OCI-LY3 (cell line): ENCODE results near the gene PPP3CA.

ENCODE experiments used
- H2AFZ ChIP-seq: fragments of 200-600, 300-600 bp; shearing (Covaris generic); 2 replicates; pipeline ENCODE4 v1.6.0; 2014; ENCODE audit warnings: antibody characterized with exemption, low read depth, low read length
- H3K27ac ChIP-seq: fragments of 200-600, 300-600 bp; sonication (generic); 2 replicates; pipeline ENCODE4 v1.5.1; 2014; ENCODE audit warnings: mild to moderate bottlenecking, low read length, moderate library complexity, mixed read lengths
- H3K27me3 ChIP-seq: fragments of 200-600, 300-600 bp; sonication (generic); 2 replicates; pipeline ENCODE4 v1.6.1; 2014; ENCODE audit warnings: low read depth, low read length, mixed read lengths
- H3K36me3 ChIP-seq: fragments of 200-600, 300-600 bp; sonication (generic); replicated peaks from 2 replicates; pipeline ENCODE3; 2014; ENCODE audit warnings: low read depth, low read length, mixed read lengths
- H3K4me1 ChIP-seq: fragments of 300-600, 200-600 bp; sonication (generic); 2 replicates; pipeline ENCODE4 v1.6.1; 2014; ENCODE audit warnings: low read length, mixed read lengths
- H3K4me2 ChIP-seq: fragments of 200-600, 300-600 bp; sonication (generic); 2 replicates; pipeline ENCODE4 v1.6.1; 2014; ENCODE audit warnings: low read length, mixed read lengths
- H3K4me3 ChIP-seq: fragments of 300-600, 200-600 bp; sonication (generic); 2 replicates; pipeline ENCODE4 v1.5.1; 2014; ENCODE audit warnings: antibody characterized with exemption, mild to moderate bottlenecking, low read length, moderate library complexity
- H3K79me2 ChIP-seq: fragments of 300-600, 200-600 bp; shearing (Covaris generic); 2 replicates; pipeline ENCODE4 v1.6.1; 2014; ENCODE audit warnings: mild to moderate bottlenecking, low read length, mixed read lengths
- H3K9ac ChIP-seq: fragments of 300-600, 200-600 bp; shearing (Covaris generic); 2 replicates; pipeline ENCODE4 v1.6.0; 2014; ENCODE audit warnings: mild to moderate bottlenecking, low read length, moderate library complexity
- H3K9me3 ChIP-seq: fragments of 200-600, 300-600 bp; shearing (Covaris generic); 2 replicates; pipeline ENCODE4 v1.6.1; 2014; ENCODE audit warnings: low read length, mixed read lengths; ENCODE audit not compliant: insufficient read depth
- H4K20me1 ChIP-seq: fragments of 200-600, 300-600 bp; sonication (generic); 2 replicates; pipeline ENCODE4 v1.6.1; 2016; ENCODE audit warnings: low read length, mixed read lengths; ENCODE audit not compliant: insufficient read depth
- EZH2phosphoT487 ChIP-seq: fragments of 200-600 bp; shearing (Covaris generic); IDR thresholded peaks from 2 replicates; pipeline ENCODE4 v1.6.1; 2018; ENCODE audit warnings: antibody characterized with exemption, mixed run types, low read depth
- TF ChIP-seq, protein P1 (sequence below): fragments of 200-600, 300-600 bp; sonication (generic); IDR thresholded peaks from 2 replicates; pipeline ENCODE4 v1.5.1; 2014; ENCODE audit warnings: antibody characterized with exemption, low read length, low read depth

PPP3CA gene

DNA sequence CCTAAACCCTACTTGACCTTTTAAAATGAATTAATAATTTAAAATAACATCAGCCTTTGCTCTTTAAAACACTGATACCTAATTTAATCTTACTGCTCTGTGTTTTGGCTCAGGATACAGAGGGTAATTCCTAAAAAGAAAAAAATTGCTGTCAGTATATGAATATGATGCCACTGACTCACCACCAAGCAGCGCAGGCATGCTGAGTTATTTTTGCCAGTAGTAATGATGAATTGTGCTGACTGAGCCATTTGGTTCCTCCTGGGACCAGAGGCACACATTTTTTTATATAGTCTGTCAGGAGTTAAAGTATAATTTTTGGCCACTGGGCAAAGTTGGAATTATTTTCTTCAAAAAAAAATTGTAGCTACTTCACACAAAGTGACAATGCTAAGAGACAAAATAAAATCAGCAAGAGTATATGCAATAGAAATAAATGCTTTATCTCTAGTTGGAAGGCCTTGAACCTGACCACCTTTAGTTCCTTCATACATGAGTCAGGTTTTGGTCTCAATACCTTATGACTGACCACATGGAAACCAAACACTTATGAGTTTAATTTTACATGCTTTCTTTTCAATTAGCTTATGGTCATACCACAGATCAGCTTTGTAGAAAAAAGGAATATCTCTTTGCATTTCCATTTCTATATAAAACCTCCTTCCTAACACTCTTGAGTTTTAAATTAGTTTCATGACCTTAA is 115.1 kb downstream of the PPP3CA start:
- Histone ChIP-seq H3K27me3 (no peaks in the 10 kb centered on the region), H3K4me3 (no peak overlapping the region), H4K20me1 (peaks cover 11% of the 10 kb centered on the region; the same call in 1 of the 2 replicates), H3K27ac (no peak overlapping the region), H3K36me3 (no peaks in the 10 kb centered on the region), H3K9ac (no peak overlapping the region), H3K4me2 (no peak overlapping the region), H3K9me3 (no peaks in the 10 kb centered on the region), H3K4me1 (peaks cover 22% of the 10 kb centered on the region), H3K79me2 (peaks cover 41% of the 10 kb centered on the region), H2AFZ (no peak overlapping the region)
- no peak for TF ChIP-seq EZH2phosphoT487
- TF ChIP-seq, protein P1, sequence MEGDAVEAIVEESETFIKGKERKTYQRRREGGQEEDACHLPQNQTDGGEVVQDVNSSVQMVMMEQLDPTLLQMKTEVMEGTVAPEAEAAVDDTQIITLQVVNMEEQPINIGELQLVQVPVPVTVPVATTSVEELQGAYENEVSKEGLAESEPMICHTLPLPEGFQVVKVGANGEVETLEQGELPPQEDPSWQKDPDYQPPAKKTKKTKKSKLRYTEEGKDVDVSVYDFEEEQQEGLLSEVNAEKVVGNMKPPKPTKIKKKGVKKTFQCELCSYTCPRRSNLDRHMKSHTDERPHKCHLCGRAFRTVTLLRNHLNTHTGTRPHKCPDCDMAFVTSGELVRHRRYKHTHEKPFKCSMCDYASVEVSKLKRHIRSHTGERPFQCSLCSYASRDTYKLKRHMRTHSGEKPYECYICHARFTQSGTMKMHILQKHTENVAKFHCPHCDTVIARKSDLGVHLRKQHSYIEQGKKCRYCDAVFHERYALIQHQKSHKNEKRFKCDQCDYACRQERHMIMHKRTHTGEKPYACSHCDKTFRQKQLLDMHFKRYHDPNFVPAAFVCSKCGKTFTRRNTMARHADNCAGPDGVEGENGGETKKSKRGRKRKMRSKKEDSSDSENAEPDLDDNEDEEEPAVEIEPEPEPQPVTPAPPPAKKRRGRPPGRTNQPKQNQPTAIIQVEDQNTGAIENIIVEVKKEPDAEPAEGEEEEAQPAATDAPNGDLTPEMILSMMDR, result no peak

DNA sequence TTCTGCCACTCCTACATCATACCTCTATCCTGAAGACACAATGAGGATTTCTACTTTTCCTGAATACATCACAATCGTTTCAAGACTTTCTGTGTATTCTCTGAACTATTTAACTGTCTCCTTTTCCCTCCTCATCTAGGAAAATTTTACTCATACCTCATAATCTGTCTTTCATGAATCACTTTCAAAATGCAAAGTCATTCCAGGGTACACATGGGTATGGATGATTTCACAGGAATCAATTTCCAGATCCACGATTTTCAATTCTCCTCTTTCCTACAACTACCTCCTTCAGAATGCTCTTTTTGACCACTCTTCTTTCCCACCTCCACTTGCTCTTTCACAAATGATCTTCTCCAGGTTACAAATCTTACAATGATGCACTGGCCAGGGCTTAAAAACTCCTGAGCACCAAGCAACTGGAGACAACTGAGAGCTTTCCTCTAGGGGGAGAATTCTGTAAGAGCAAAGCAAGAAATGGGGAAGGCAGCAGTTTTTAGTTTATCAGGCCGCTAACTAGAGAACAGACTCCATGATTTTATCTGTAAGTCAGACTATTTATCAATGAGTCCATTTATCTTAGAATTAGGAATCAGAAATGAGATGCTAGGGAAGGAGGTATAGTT is 116.4 kb downstream of the PPP3CA start:
- Histone ChIP-seq H3K9ac (no peak overlapping the region), H3K27me3 (no peaks in the 10 kb centered on the region), H3K79me2 (peaks cover 34% of the 10 kb centered on the region), H3K4me1 (peaks cover 17% of the 10 kb centered on the region), H3K36me3 (no peaks in the 10 kb centered on the region), H3K4me2 (no peak overlapping the region), H2AFZ (no peak overlapping the region), H3K27ac (no peak overlapping the region), H3K9me3 (no peaks in the 10 kb centered on the region), H3K4me3 (no peak overlapping the region), H4K20me1 (peaks cover 11% of the 10 kb centered on the region; the same call in 1 of the 2 replicates)
- TF ChIP-seq, protein P1, result no peak
- no peak for TF ChIP-seq EZH2phosphoT487

DNA sequence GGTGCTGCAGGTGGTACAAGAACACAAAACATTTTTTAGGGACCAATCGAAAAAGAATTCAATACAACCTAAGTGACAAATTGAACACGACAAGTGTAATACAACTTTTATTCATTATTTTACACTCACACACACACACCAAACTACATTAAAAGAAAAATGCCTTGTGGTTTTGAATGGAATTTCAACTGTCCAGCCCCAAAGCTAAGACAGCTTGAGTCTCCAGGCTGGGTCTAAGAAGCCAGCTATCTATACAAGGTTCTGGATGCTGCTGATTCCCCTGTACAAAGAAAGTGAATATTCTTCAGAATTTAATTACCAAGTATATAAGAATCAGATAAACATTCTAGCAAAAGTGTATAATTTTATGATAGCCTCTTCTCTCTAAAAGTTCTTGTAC is 118.2 kb downstream of the PPP3CA start:
- no peak overlapping the region for H3K4me2 ChIP-seq

DNA sequence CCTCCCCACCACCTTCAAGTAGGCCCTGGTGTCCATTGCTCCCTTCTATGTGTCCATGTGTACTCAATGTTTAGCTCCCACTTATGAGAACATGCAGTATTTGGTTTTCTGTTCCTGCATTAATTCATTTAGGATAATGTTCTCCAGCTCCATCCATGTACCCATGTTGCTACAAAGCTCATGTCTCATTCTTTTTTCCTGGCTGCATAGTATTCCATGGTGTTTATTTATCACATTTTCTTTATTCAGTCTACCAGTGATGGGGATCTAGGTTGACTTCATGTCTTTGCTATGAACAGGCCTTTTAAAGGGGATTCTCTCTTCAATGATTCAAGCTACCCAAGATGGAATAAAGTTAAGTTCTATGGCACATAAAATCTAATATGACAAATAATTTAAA is 119.6 kb downstream of the PPP3CA start:
- no peak overlapping the region for H2AFZ ChIP-seq
- H3K9ac ChIP-seq, result no peak overlapping the region
- no peaks in the 10 kb centered on the region for H3K27me3 ChIP-seq
- H3K79me2 ChIP-seq, result peaks cover 18% of the 10 kb centered on the region
- no peak overlapping the region for H3K4me3 ChIP-seq
- no peak overlapping the region for H3K4me2 ChIP-seq
- peaks cover 15% of the 10 kb centered on the region for H3K4me1 ChIP-seq
- no peaks in the 10 kb centered on the region for H3K9me3 ChIP-seq
- H3K36me3 ChIP-seq, result no peaks in the 10 kb centered on the region
- H3K27ac ChIP-seq, result no peak overlapping the region
- H4K20me1 ChIP-seq, result peaks cover 15% of the 10 kb centered on the region; the same call in 1 of the 2 replicates
- TF ChIP-seq EZH2phosphoT487, result no peak
- TF ChIP-seq, protein P1, result no peak

More for the DNA sequence above, 118.2 kb downstream of the PPP3CA start:
- H3K9me3 ChIP-seq, result no peaks in the 10 kb centered on the region
- H3K79me2 ChIP-seq, result peaks cover 22% of the 10 kb centered on the region
- TF ChIP-seq EZH2phosphoT487, result no peak
- TF ChIP-seq, protein P1, result no peak
- H3K36me3 ChIP-seq, result no peaks in the 10 kb centered on the region
- no peak overlapping the region for H2AFZ ChIP-seq
- 0 out of 2 replicates have a peak, but pooled peaks cover 7% of the 10 kb centered on the region for H4K20me1 ChIP-seq
- no peak overlapping the region for H3K9ac ChIP-seq
- H3K4me1 ChIP-seq, result peaks cover 15% of the 10 kb centered on the region
- H3K27ac ChIP-seq, result no peak overlapping the region
- no peaks in the 10 kb centered on the region for H3K27me3 ChIP-seq
- no peak overlapping the region for H3K4me3 ChIP-seq
